Testis (tissue), 3 donors: ENCODE measurements around the gene MED7. TPM values are rescaled to one million over a fixed set of nuclear protein-coding genes. Genes with fewer than 3 reads are reported as not detected.

Source experiments
- DNase-seq: peaks from one replicate; pipeline ENCODE4 v3.0.0-alpha.2; 2019
- H3K27ac ChIP-seq, 2 donors: fragments of 200-600 bp; sonication (generic); one replicate each; pipeline ENCODE4 v1.5.1; 2019
- H3K27me3 ChIP-seq: fragments of 200-600 bp; sonication (generic); one replicate; pipeline ENCODE4 v1.5.1; 2019
- H3K36me3 ChIP-seq: fragments of 200-600 bp; sonication (generic); one replicate; pipeline ENCODE4 v1.5.1; 2017; ENCODE audit warnings: low read depth; ENCODE audit errors: missing control alignments
- H3K4me1 ChIP-seq: fragments of 200-600 bp; sonication (generic); one replicate; pipeline ENCODE4 v1.5.1; 2019
- H3K4me3 ChIP-seq, 2 donors: fragments of 200-600 bp; sonication (generic); one replicate each; pipeline ENCODE4 v1.5.1; 2017 to 2019
- H3K9me3 ChIP-seq: fragments of 200-600 bp; sonication (generic); one replicate; pipeline ENCODE4 v1.5.1; 2017
- POLR2A ChIP-seq: fragments of 450-650 bp; IDR thresholded peaks from one replicate; pipeline ENCODE4 v1.6.1; 2017; ENCODE audit warnings: antibody characterized with exemption, mild to moderate bottlenecking, moderate library complexity
- WGBS, 2 donors: methylation state at CpG; one replicate each; pipeline ENCODE4 v1.1.5; 2018; 5-methylcytosine and 5-hydroxymethylcytosine counted together
- intact Hi-C: fragments of 100-400 bp; cut with DNase I; formaldehyde crosslinking; loops from one replicate; pipeline ENCODE4 v1.15.1; 2023; ENCODE audit warnings: low total_unique reads
- polyA plus RNA-seq: library from polyadenylated mRNA; stranded (reverse); fragments of 350-450 nt; fragmentation: Illumina TruSeq; extraction: RNeasy Lipid Tissue Mini Kit (QIAGEN cat#74804); gene quantifications from one replicate; pipeline ENCODE4 v1.2.3, GENCODE V29; 2014; ENCODE audit warnings: low read depth, low replicate concordance; ENCODE audit not compliant: insufficient read depth
- total RNA-seq, 2 donors: library from RNA; depleted of rRNA; stranded (reverse); fragments of >200 nt; gene quantifications; one replicate each; pipeline ENCODE4 v1.2.3, GENCODE V29; 2016
- TF ChIP-seq, protein P1 (sequence below), 3 experiments: fragments of 450-650 bp in 2 of 3; fragments of 200-600 bp in 1 of 3; sonication (generic) in 1 of 3; IDR thresholded peaks; one replicate each; pipeline ENCODE4 v1.5.1; 2016 to 2019; ENCODE audit warnings: antibody characterized with exemption in 3 of 3, mild to moderate bottlenecking in 2 of 3, moderate library complexity in 1 of 3

MED7 gene
- total and polyA plus RNA-seq, 3 donors from 2014 or later = 16.8 to 50.3 (median 21.1) TPM

GRCh38 chr5:157159209-157159751 is 16.6 kb upstream of the MED7 start:
- no peaks in the 10 kb centered on the region for H3K36me3 ChIP-seq
- no peak overlapping the region for H3K4me3 ChIP-seq
- H3K27ac ChIP-seq = no peak overlapping the region
- H3K27me3 ChIP-seq = no peaks in the 10 kb centered on the region
- TF ChIP-seq, protein P1, sequence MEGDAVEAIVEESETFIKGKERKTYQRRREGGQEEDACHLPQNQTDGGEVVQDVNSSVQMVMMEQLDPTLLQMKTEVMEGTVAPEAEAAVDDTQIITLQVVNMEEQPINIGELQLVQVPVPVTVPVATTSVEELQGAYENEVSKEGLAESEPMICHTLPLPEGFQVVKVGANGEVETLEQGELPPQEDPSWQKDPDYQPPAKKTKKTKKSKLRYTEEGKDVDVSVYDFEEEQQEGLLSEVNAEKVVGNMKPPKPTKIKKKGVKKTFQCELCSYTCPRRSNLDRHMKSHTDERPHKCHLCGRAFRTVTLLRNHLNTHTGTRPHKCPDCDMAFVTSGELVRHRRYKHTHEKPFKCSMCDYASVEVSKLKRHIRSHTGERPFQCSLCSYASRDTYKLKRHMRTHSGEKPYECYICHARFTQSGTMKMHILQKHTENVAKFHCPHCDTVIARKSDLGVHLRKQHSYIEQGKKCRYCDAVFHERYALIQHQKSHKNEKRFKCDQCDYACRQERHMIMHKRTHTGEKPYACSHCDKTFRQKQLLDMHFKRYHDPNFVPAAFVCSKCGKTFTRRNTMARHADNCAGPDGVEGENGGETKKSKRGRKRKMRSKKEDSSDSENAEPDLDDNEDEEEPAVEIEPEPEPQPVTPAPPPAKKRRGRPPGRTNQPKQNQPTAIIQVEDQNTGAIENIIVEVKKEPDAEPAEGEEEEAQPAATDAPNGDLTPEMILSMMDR (IDR thresholded peaks at IDR 0.05) = no peak
- TF ChIP-seq POLR2A = no peak
- no peaks in the 10 kb centered on the region for H3K4me1 ChIP-seq
- WGBS, 2 donors = 82 to 89% methylated on average over 6 of the region's 6 CpGs
- intact Hi-C loops = no loop called here
- H3K9me3 ChIP-seq = no peaks in the 10 kb centered on the region
- no peak for DNase-seq

DNA sequence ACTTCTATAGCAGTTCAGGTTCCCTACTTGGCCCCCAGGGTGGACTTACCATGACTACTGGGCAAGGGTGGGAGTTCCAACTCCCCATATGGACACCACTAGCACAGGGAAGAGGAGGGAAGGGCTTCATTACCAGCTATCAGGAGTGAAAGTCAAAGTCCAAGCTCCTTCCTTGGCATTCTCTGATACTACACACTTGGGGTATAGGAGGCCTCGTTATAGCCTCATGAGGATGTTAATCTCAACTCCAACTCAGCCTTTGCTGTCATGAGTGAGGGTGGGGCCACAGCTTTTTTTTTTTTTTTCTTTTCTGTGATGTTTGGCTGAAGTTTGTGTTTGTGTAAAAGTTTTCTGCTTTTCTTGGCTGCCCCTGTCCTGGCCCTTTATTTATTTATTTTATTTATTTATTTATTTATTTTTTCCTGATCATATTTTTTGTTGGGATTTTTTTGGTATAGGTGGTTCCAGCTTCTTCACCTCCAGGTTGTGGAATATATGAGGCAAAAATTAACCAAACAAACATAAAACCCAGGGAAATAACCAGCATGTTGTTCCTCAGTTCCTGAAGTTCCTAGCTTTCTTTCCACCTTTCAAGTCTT is 14.7 kb upstream of the MED7 start:
- no peak overlapping the region for H3K27ac ChIP-seq
- no peak overlapping the region for H3K4me3 ChIP-seq
- no peaks in the 10 kb centered on the region for H3K36me3 ChIP-seq
- H3K4me1 ChIP-seq = no peaks in the 10 kb centered on the region
- no peaks in the 10 kb centered on the region for H3K9me3 ChIP-seq
- 27 to 68% methylated on average over 1 of the region's 1 CpG for WGBS, 2 donors
- TF ChIP-seq, protein P1 (IDR thresholded peaks at IDR 0.05) = no peak
- no peak for TF ChIP-seq POLR2A
- no peaks in the 10 kb centered on the region for H3K27me3 ChIP-seq
- intact Hi-C loops = no loop called here
- no peak for DNase-seq

- Histone ChIP-seq H3K36me3 (no peaks in the 10 kb centered on the region), H3K4me3 (no peak overlapping the region), H3K27ac (no peak overlapping the region), H3K4me1 (no peaks in the 10 kb centered on the region), H3K9me3 (no peaks in the 10 kb centered on the region), H3K27me3 (no peaks in the 10 kb centered on the region)
- intact Hi-C loops = no loop called here
- no peak for TF ChIP-seq POLR2A
- TF ChIP-seq, protein P1 (IDR thresholded peaks at IDR 0.05) = no peak
- DNase-seq = no peak
- 83 to 88% methylated on average over 3 of the region's 3 CpGs for WGBS, 2 donors
These were observed 12.6 kb upstream of the MED7 start for GRCh38 chr5:157155297-157155696.

- no peaks in the 10 kb centered on the region for H3K4me1 ChIP-seq
- H3K27ac ChIP-seq = no peak overlapping the region
- intact Hi-C loops = no loop called here
- WGBS, 2 donors = 90% methylated on average over 3 of the region's 3 CpGs
- no peak overlapping the region for H3K4me3 ChIP-seq
- no peaks in the 10 kb centered on the region for H3K36me3 ChIP-seq
- no peaks in the 10 kb centered on the region for H3K27me3 ChIP-seq
- H3K9me3 ChIP-seq = no peaks in the 10 kb centered on the region
- no peak for TF ChIP-seq POLR2A
- TF ChIP-seq, protein P1 (IDR thresholded peaks at IDR 0.05) = no peak
- no peak for DNase-seq
These were observed 8.3 kb upstream of the MED7 start for GRCh38 chr5:157150995-157151394.
